Mononuclear cell (primary cell): ENCODE data around the gene DLGAP1. TPM values are rescaled to one million over a fixed set of nuclear protein-coding genes. Genes with fewer than 3 reads are reported as not detected.

Experiments
- H3K27me3 ChIP-seq: 2 replicates; pipeline ENCODE4 v1.6.0; 2011; ENCODE audit warnings: low read length, control low read depth; ENCODE audit not compliant: insufficient read depth
- H3K4me1 ChIP-seq: 2 replicates; pipeline ENCODE4 v1.5.1; 2011; ENCODE audit warnings: mild to moderate bottlenecking, low read length, control low read depth; ENCODE audit not compliant: insufficient read depth
- H3K4me3 ChIP-seq: 2 replicates; pipeline ENCODE4 v1.5.1; 2011; ENCODE audit warnings: mild to moderate bottlenecking, low read length, moderate library complexity
- H3K9me3 ChIP-seq: 2 replicates; pipeline ENCODE4 v1.5.1; 2011; ENCODE audit warnings: low read depth, mild to moderate bottlenecking, control low read depth, low read length
- total RNA-seq: library from RNA; depleted of rRNA; stranded (reverse); fragments of >200 nt; gene quantifications from one replicate; pipeline ENCODE4 v1.2.3, GENCODE V29; 2012

DLGAP1 gene
- total RNA-seq, 1 donor, result 0.42 TPM

DNA sequence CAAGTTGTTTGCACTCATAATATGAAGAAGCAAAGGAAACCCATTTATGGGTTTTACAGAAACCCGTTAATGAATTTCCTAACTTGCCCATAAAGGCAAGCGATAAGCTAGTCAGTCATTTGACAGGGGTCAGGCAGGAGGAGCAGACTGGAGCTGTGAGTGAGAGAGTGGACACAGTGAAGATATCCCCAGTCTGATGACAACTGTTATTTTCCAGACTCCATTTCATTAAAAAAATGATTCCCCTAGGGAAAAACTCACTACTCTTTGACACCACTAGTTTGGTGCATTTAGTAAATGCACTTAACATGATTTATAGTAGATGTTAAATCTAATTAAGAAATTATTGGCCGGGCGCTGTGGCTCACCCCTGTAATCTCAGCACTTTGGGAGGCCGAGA, 924.3 kb downstream of the DLGAP1 start:
- no peaks in the 10 kb centered on the region for H3K9me3 ChIP-seq
- H3K4me3 ChIP-seq, result no peak overlapping the region
- H3K4me1 ChIP-seq, result peaks cover 8% of the 10 kb centered on the region
- no peaks in the 10 kb centered on the region for H3K27me3 ChIP-seq

DNA sequence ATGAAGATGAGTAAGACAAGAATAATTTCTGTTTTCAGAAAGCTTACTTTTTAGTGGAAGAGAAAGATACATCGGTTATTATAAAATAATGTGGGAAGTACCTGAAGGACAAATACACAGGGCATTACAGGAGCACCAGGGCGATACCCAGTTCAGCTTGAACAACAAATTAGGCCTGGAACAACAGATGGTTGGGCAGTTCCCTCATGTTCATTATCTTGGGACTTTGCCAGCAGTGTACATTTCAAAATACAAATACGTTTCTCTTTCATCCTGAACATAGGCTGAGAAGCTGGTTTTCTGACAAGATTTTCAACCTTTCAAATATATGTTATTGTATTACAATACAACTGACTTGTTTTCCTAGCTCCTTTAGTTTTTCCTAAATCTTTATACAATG, 925.5 kb downstream of the DLGAP1 start:
- H3K4me1 ChIP-seq, result peaks cover 12% of the 10 kb centered on the region
- no peaks in the 10 kb centered on the region for H3K27me3 ChIP-seq
- H3K4me3 ChIP-seq, result no peak overlapping the region
- no peaks in the 10 kb centered on the region for H3K9me3 ChIP-seq

DNA sequence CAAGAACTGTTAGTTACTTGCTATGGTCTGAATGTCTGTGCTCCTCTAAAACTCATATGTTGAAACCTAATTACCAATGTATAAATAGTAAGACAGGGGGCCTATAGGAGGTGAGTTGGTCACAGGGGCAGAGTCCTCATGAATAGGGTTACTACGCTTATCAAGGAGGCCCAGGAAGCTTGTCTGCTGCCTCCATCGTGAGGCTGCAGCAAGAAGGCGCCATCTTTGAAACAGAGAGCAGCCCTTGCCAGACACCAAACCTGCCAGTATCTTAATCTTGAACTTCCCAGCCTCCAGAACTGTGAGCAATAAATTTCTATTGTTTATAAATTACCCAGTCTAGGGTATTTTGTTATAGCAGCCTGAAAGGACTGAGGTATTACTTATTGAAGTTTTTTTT, 926.0 kb downstream of the DLGAP1 start:
- Histone ChIP-seq H3K27me3 (no peaks in the 10 kb centered on the region), H3K4me1 (peaks cover 12% of the 10 kb centered on the region), H3K4me3 (no peak overlapping the region), H3K9me3 (no peaks in the 10 kb centered on the region)

DNA sequence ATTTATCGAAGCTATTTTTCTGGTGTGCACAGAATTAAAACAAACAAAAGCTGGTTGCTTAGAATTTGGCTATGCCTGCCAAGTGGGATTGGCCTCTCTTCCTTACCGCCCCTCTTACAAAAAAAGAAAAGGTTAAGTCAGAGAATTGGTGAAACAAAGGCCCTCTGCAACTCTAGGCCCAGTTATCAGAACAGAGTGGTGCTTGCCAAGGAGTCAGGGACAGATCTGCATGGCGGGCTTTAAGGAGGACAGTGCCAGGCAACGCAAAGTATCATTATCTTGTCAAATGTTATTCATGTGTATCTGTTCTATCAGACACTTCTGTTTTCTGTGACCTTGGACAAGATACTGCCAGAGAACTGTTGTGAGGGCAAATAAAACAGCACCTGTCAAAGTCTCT, 926.9 kb downstream of the DLGAP1 start:
- no peaks in the 10 kb centered on the region for H3K9me3 ChIP-seq
- H3K4me1 ChIP-seq, result peaks cover 12% of the 10 kb centered on the region
- H3K4me3 ChIP-seq, result no peak overlapping the region
- no peaks in the 10 kb centered on the region for H3K27me3 ChIP-seq

DNA sequence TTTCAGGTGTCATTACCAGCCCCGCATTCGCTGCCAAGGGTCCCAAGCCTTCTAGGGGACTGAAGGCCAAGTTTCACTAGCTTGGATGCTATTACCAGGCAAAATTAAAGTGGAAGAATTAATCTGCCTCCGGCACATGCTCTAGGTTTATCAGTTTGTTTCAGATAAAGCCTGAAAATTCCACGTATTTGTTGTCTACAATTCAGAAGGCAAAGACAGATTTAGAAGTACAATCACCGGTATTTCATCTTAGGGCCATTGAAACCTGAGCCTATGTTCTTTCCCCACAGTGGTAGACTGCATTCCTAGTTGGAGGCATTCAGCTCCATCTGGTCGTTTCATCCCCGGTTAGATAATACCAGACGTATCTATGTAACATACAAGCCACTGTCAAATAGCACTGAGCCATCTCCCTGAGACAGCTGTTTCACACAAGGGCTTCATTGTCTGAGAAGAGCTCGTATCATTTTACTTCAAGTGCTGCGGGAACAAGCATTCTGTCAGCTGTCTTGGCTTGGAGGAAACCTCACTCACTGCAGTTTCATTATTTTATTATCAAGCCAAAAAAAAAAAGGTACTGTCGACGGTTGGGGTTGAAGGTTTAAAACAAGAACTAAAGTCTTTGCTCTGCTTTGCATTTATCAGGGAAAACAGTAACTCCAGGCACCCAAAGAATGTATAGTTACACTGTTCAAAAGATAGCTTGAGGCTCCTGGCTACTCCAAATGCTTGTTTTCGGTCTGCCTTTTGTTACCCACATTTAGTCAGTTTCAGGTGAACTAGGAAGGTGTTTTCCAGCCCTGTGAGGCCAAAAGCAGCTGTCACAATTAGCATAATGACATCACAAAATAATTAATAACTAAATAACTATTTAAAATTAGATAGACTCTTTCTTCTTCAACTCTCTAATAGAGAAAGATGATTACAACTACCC, 928.4 kb downstream of the DLGAP1 start:
- H3K4me3 ChIP-seq, result no peak overlapping the region

DNA sequence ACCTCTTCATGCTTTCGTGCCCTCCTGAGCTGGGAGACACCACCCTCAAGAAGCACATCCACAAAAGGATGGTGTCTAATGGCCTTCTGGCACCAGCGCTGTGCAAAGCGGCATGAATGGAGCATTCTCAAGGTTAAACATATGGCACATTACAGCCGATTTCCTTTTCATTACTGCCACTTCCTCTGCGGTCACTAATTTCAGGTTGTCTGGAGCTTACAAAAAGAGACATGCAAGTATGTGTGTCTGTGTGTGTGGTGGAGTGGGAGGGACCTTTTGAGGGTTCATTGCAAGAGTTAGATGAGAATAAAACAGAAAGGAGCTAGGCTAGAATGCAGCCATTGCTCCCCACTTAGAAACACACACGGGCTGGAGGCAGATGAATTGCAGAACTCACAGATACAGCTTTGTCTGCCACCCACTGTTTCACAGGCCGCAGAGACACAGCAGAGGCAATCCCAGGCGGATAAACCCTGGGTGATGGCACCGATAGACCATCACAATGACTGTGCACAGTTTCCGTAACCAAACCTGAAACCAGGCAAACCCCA, 929.2 kb downstream of the DLGAP1 start:
- H3K4me1 ChIP-seq, result peaks cover 12% of the 10 kb centered on the region
- no peaks in the 10 kb centered on the region for H3K9me3 ChIP-seq
- no peaks in the 10 kb centered on the region for H3K27me3 ChIP-seq
- H3K4me3 ChIP-seq, result no peak overlapping the region

More for the DNA sequence above, 928.4 kb downstream of the DLGAP1 start:
- Histone ChIP-seq H3K9me3 (no peaks in the 10 kb centered on the region), H3K4me1 (peaks cover 12% of the 10 kb centered on the region), H3K27me3 (no peaks in the 10 kb centered on the region)

DNA sequence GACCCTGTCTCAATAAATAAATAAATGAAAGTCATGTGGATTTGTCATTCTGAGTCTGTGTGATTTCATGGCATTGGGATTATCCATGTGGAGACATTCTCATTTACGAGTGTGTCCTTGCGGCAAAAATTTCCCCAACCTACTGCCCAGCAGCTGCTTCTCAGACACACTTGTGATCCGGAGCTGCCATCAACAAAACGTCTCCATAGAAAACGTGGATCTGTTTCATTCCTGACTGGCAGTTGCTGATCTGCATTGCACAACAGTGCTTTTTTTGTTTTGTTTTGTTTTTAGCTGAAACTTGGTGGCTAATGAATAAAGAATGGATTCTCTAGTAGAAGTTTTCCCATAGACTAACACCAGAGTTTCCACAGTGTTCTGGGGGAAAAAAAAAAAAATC, 930.4 kb downstream of the DLGAP1 start:
- no peaks in the 10 kb centered on the region for H3K27me3 ChIP-seq
- H3K9me3 ChIP-seq, result no peaks in the 10 kb centered on the region
- H3K4me1 ChIP-seq, result peaks cover 12% of the 10 kb centered on the region
- no peak overlapping the region for H3K4me3 ChIP-seq

DNA sequence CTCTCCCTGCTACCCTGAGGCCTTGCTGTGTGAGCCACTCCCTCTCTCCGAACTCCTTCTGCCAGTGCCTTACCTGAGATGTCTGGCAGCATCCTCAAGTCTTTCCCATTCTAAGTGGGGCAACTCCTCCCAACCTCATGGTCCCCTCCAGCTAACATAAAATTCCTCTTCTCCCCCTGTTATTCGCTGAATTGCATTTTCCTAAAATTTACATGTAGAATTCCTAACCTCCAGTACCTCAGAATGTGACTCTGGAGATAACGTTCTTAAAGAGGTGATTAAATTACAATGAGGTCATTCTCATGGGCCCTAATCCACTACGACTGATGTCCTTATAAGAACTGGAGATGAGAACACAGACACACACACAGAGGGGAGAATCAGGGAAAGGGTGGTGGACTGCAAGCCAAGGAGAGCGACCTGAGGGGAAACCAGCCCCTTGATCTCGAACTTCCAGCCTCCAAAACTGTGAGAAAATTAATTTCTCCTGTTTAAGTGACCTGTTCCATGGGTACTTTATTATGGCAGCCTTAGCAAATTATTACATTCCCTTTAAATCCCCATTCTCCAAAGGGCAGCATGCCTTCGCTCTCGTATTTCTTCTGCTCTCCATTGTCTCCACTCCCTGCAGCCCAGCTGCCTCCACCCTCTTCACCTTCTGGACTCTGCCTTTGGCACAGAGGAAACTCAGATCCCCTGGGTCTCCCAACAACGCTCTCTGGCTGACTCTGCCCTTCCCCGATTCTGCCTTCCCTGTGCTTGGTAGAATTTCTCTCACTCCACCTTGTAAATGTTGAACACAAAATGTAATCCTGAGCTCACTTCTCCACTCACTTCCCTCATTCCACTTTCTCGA, 934.6 kb downstream of the DLGAP1 start:
- Histone ChIP-seq H3K27me3 (no peaks in the 10 kb centered on the region), H3K9me3 (no peaks in the 10 kb centered on the region), H3K4me1 (no peaks in the 10 kb centered on the region), H3K4me3 (no peak overlapping the region)

DNA sequence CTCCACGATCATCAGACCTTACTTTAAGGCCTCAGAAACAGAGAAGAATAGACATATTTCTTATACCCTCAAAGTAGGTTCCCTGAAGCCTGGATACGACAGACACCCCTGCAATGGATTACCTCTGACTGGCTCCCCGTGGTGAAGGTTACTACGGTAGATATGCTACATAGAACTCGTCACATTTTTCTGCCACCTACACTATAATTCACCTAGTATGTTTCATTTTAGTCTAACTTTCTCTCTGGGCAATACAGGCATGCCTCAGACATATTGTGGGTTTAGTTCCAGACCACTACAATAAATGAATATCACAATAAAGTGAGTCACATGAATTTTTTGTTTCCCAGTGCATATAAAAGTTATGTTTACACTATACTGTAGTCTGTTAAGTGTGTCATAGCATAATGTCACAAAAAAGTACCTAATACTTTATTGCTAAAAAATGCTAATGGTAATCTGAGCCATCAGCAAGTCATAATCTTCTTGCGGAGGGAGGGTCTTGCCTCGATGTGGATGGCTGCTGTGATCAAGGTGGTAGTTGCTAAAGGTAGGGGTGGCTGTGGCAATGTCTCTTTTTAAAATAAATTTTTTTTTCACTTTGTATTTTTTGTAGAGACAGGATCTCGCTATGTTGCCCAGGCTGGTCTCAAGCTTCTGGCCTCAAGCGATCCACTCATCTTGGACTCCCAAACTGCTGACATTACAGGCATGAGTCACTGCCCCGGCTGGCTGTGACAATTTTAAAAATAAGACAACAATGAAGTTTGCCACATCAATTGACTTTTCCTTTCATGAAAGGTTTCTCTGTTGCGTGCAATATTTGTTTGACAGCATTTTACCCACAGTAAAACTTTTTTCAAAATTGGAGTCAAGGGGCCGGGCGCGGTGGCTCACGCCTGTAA, 940.5 kb downstream of the DLGAP1 start:
- Histone ChIP-seq H3K9me3 (no peaks in the 10 kb centered on the region), H3K27me3 (no peaks in the 10 kb centered on the region), H3K4me3 (no peak overlapping the region), H3K4me1 (no peaks in the 10 kb centered on the region)

DNA sequence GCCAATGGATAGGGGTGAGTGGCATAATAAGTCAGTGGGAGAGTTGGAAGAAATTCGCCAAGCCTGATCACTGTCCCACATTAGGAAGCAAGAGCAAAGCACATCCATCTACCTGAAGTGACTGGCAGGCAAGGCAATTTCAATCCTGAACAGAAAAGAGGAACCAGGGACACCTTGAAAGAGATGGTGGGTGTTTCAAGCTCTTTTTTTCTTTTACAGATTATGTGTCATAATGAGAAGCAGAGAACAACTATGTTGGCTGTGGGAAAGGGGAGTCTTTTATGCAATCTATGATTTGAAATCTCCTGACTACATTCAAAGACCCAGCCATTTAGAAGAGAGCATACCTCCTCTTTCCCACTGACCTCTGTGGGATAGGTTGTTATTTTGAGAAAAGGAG, 941.6 kb downstream of the DLGAP1 start:
- Histone ChIP-seq H3K9me3 (no peaks in the 10 kb centered on the region), H3K27me3 (no peaks in the 10 kb centered on the region)

DNA sequence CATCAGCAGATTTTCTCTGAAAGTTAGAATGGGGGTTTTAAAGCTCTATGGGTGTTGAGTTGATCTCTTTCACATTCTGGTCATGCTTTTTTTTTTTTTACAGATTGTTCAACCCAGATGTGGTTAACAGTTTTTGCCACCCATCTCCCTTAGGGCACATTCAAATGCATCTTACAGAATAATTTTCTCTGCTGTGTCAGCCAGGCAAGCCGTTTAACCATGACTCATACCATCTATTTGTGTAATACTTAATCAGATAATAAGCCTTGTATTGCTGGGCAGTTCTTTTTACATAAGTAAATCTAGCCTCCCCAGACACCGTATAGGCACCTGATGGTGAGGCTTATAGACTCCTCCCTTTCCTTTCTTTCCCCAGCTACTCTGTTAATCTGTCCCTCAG, 943.1 kb downstream of the DLGAP1 start:
- Histone ChIP-seq H3K27me3 (no peaks in the 10 kb centered on the region), H3K4me1 (no peaks in the 10 kb centered on the region), H3K9me3 (no peaks in the 10 kb centered on the region), H3K4me3 (no peak overlapping the region)

More for the DNA sequence above, 941.6 kb downstream of the DLGAP1 start:
- Histone ChIP-seq H3K4me1 (no peaks in the 10 kb centered on the region), H3K4me3 (no peak overlapping the region)

DNA sequence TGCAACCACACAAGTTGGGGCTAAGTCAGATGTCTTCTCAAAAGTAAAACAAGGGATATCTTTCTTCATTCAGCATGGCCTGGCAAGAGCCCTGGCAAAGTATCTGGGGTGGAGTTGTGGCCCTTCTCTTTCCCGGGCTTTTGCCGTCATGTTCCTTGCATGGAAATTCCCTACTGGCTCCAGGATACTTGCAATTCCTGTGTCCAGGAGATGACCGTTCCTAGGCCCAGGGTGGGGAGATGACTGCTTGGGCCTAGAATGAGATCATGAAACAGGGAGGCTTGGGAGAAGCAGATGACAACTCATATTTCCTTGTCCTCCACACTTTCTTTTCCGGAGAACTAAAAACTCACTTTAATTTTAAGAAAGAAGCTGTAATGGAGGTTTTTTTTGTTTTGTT, 944.2 kb downstream of the DLGAP1 start:
- Histone ChIP-seq H3K4me1 (no peaks in the 10 kb centered on the region), H3K4me3 (no peak overlapping the region), H3K9me3 (no peaks in the 10 kb centered on the region), H3K27me3 (no peaks in the 10 kb centered on the region)

DNA sequence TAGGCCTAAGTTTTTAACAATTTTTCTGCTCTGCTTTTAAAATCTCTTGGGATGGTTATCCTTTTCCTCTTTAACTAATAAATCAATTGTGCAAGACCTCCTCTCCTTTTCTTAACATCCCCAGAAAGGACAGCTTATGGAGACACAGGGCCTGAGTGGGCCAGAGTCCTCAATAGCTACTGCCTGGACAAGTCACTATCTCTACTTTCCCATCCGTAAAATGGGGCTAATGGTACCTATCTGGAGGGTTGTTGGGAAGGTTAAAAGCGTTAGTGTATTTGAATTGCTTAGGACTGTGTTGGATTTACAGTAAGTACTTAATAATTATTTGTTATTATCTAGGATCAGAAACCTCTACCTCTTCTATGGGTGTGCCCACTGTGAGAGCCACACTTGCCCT, 945.1 kb downstream of the DLGAP1 start:
- H3K9me3 ChIP-seq, result no peaks in the 10 kb centered on the region
- H3K4me1 ChIP-seq, result no peaks in the 10 kb centered on the region
- H3K4me3 ChIP-seq, result no peak overlapping the region
- H3K27me3 ChIP-seq, result no peaks in the 10 kb centered on the region
